Dedifferentiated amniotic fluid mesenchymal stem cell (primary cell): ENCODE results near the gene HSD17B7.

ENCODE experiments used
- DNase-seq: peaks from one replicate; pipeline ENCODE4 v3.0.0-alpha.2; 2016; ENCODE audit errors: extremely low spot score

The HSD17B7 gene

GRCh38 chr1:162857850-162858249, 67.3 kb downstream of the HSD17B7 start:
- no peak for DNase-seq

GRCh38 chr1:162859191-162859590, 68.7 kb downstream of the HSD17B7 start:
- DNase-seq = no peak

- no peak for DNase-seq
Measured at GRCh38 chr1:162861101-162861500, 70.6 kb downstream of the HSD17B7 start, which contains the start of gene CCDC190. Gene CCDC190 (minus strand): TSS chr1:162861175. CDS start chr1:162859646, 1,529 bp downstream.

GRCh38 chr1:162861625-162862024, 71.1 kb downstream of the HSD17B7 start:
- DNase-seq = no peak
